BE2C (cell line): ENCODE data around the gene RHBDF1.

Source experiments
- DNase-seq: peaks from one replicate; pipeline ENCODE4 v3.0.0-alpha.2; 2020
- H3K27me3 ChIP-seq: fragments of 250-450 bp; sonication (Bioruptor Pico); 2 replicates; pipeline ENCODE4 v1.5.1; 2020; ENCODE audit warnings: mild to moderate bottlenecking
- H3K36me3 ChIP-seq: fragments of 250-450 bp; sonication (Bioruptor Pico); 2 replicates; pipeline ENCODE4 v1.5.1; 2020; ENCODE audit warnings: mild to moderate bottlenecking
- H3K4me1 ChIP-seq: fragments of 250-450 bp; sonication (Bioruptor Pico); 2 replicates; pipeline ENCODE4 v1.5.1; 2020
- H3K4me3 ChIP-seq: 2 replicates; pipeline ENCODE4 v1.5.1; 2011; ENCODE audit warnings: low read depth, low read length
- H3K9me3 ChIP-seq: fragments of 250-450 bp; sonication (Bioruptor Pico); 2 replicates; pipeline ENCODE4 v1.5.1; 2020
- TF ChIP-seq, protein P1 (sequence below): IDR thresholded peaks from 2 replicates; pipeline ENCODE4 v1.5.1; 2012; ENCODE audit warnings: mild to moderate bottlenecking, low read depth, low read length

RHBDF1 gene

GRCh38 chr16:84718-85406 is 12.4 kb upstream of the RHBDF1 start:
- Histone ChIP-seq H3K4me1 (peaks cover 7% of the 10 kb centered on the region), H3K27me3 (no peaks in the 10 kb centered on the region), H3K4me3 (no peak overlapping the region), H3K36me3 (peaks cover 48% of the 10 kb centered on the region), H3K9me3 (no peaks in the 10 kb centered on the region)
- peak; percentile 35 for DNase-seq
- TF ChIP-seq, protein P1, sequence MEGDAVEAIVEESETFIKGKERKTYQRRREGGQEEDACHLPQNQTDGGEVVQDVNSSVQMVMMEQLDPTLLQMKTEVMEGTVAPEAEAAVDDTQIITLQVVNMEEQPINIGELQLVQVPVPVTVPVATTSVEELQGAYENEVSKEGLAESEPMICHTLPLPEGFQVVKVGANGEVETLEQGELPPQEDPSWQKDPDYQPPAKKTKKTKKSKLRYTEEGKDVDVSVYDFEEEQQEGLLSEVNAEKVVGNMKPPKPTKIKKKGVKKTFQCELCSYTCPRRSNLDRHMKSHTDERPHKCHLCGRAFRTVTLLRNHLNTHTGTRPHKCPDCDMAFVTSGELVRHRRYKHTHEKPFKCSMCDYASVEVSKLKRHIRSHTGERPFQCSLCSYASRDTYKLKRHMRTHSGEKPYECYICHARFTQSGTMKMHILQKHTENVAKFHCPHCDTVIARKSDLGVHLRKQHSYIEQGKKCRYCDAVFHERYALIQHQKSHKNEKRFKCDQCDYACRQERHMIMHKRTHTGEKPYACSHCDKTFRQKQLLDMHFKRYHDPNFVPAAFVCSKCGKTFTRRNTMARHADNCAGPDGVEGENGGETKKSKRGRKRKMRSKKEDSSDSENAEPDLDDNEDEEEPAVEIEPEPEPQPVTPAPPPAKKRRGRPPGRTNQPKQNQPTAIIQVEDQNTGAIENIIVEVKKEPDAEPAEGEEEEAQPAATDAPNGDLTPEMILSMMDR: no peak

DNA sequence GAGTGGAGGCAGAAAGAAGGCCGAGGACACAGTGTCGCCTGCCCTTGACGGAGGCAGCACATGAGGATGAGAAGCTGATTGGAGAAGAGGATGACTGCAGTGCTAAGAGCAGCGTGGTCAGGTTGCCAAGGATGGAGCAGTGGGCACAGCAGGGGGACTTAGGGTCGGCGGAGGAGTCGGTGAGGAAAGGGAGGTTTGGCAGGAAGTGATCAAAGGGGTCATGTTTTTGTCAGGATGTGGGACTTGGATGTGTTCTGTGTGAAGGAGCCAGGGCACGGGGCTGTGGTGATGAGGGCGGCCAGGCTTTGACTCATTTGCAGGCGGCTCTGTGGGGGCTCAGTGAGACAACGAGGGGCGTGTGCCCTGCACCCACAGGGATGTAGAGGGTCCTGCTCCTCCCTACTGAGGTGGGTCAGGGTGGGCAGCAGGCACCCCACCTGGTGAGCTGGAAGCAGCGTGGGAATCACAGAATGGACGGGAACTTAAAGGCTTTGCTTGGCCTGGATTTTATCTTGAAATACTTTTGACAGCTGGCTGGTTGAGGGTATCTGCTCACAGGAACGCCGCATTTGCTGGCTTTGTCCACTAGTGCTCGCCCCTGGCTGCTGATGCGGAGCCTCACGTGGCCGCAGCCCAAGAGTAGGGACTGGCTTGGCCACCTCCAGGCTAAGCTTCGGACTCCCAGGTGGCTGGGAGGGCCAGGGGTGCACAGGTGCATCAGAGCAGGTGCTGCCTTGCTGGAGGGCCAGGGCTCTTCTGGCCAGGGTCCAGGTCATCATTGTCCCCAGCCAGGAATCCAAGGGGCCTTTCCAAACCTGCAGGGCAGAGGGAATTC is 11.6 kb upstream of the RHBDF1 start:
- Histone ChIP-seq H3K36me3 (peaks cover 42% of the 10 kb centered on the region), H3K27me3 (no peaks in the 10 kb centered on the region), H3K4me1 (peaks cover 7% of the 10 kb centered on the region), H3K9me3 (no peaks in the 10 kb centered on the region), H3K4me3 (no peak overlapping the region)
- no peak for DNase-seq
- TF ChIP-seq, protein P1: peak; percentile 13; the same call in 1 of the 2 replicates

- Histone ChIP-seq H3K4me3 (no peak overlapping the region), H3K27me3 (no peaks in the 10 kb centered on the region), H3K4me1 (peaks cover 7% of the 10 kb centered on the region), H3K36me3 (peaks cover 36% of the 10 kb centered on the region), H3K9me3 (no peaks in the 10 kb centered on the region)
- TF ChIP-seq, protein P1: no peak
- no peak for DNase-seq
These were observed 10.7 kb upstream of the RHBDF1 start for GRCh38 chr16:83060-83603.

DNA sequence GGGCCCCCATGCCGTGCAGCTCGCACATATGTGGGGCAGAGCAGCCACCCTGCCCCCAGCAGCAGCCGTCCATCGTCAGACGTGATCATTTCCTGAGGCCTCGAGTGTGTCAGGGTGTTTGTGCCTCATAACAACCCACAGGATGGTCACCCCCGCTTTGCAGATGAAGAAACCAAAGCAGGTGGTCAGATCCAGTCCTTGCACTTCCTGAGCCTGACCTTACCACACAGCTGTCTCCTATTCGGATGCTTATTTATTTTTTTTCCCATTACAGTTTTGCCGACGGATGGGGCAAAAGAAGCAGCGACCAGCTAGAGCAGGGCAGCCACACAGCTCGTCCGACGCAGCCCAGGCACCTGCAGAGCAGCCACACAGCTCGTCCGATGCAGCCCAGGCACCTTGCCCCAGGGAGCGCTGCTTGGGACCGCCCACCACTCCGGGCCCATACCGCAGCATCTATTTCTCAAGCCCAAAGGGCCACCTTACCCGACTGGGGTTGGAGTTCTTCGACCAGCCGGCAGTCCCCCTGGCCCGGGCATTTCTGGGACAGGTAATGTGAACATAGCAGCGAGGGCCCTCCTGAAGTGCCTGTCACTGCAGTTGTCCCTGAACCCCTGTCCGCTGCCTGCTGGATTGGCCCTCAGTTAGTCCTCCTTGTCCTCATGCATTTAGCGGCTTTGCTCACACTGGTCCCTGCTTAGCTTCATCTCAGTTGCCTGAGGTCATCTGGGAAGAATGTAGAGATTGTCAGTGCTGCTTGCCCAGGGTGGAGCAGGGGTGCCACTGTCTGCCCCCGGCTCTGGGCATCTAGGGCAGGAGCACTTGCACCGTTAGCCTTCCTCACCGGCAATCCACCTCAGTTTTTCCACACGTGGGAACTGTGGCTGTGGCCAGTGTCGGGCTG is 7.0 kb upstream of the RHBDF1 start:
- H3K27me3 ChIP-seq: no peaks in the 10 kb centered on the region
- DNase-seq: no peak

DNA sequence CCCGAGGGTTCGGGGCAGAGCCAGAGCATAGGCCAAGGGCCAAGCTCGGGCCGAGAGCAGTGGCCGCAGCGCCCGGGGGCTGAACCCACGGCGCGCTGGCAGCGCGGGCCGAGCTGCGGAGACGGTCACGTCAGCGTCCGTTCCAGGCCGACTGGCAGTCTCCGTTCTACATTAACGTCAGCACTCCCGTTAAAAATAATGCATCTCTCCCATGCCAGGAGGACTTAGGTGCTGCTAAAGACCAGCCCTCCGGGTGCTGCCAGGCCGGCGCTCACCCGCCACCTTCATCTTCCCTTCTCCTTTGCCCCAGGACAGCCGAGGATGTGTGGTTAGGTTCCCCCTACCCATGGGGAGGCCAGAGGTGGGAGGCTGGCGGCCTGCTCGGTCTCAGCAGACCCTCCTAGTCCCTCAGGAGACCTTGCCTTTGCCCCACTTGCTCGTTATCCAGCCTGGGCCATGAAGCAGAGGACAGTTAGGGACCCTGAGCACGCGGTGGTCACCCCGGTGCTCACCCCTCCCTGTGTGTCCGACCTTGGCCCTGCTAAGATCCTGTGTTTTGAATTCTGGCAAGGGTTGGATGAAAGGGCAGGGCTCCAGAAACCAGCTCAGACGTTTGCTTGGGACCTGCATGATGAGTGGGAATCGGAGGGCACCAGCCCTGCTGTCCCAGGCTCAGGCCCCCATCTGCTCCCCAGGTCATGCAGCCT is 6.2 kb upstream of the RHBDF1 start:
- H3K27me3 ChIP-seq: no peaks in the 10 kb centered on the region
- no peaks in the 10 kb centered on the region for H3K36me3 ChIP-seq
- TF ChIP-seq, protein P1: no peak
- H3K9me3 ChIP-seq: no peaks in the 10 kb centered on the region
- peak overlapping the region; percentile 67 for H3K4me3 ChIP-seq
- DNase-seq: no peak
- peaks cover 14% of the 10 kb centered on the region for H3K4me1 ChIP-seq

More for the DNA sequence above, 7.0 kb upstream of the RHBDF1 start:
- TF ChIP-seq, protein P1: no peak
- no peak overlapping the region; the same call in 1 of the 2 replicates for H3K4me3 ChIP-seq
- peaks cover 6% of the 10 kb centered on the region for H3K36me3 ChIP-seq
- peaks cover 19% of the 10 kb centered on the region for H3K4me1 ChIP-seq
- H3K9me3 ChIP-seq: no peaks in the 10 kb centered on the region
